HG02623 (cell line): ENCODE results near the gene PLK1.
"Not testable (repeated sequence)": the region's sequence is repeated elsewhere in the genome, so short reads cannot be mapped to it uniquely, and the experiment has no call there.

ENCODE experiments used
- ATAC-seq: cut with Tn5 transposase; IDR thresholded peaks from one replicate; pipeline ENCODE4 v1.9.1; 2021; ENCODE audit warnings: moderate library complexity; ENCODE audit not compliant: unreplicated experiment

The PLK1 gene

GRCh38 chr16:23706439-23706838 is 27.8 kb downstream of the PLK1 start:
- ATAC-seq, result no peak

DNA sequence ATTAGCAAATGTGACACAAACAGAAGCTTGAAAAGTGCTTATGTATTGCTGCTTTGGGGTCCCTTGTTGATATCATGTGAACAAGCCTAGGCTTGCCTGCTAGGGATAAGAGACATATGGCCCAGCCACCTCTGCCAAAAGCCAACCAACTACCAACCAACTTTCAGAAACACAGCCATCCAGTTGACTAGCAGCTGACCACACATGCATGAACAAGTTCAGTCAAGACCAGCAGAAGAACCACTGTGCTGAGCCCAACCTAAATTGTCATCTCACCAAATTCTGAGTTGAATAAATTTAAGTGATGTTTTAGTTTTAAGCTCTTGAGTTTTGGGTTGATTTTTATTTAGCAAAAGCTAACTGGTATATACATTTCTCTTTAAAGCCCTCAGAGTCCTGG is 30.8 kb downstream of the PLK1 start:
- no peak for ATAC-seq

- ATAC-seq, result no peak
Measured at GRCh38 chr16:23710008-23710407, 31.3 kb downstream of the PLK1 start.

DNA sequence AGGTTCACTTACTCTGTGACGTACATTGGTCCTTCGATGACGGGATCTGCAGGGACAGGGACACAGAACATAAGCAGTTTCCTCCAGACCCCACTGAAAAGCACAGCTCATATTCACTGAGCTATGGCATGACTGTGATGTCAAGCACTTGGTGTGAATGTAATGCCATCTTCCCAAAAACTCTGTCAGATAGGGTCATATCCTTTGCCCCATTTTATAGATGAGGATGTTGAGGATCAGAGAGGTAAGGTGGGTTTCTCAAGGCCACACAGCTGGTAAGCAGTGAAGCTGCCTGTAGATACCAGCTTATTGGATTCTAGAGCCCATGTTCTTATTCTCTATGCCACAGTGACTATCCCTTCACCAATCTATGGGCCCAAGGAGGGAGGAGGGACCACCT is 31.8 kb downstream of the PLK1 start:
- ATAC-seq, result no peak

DNA sequence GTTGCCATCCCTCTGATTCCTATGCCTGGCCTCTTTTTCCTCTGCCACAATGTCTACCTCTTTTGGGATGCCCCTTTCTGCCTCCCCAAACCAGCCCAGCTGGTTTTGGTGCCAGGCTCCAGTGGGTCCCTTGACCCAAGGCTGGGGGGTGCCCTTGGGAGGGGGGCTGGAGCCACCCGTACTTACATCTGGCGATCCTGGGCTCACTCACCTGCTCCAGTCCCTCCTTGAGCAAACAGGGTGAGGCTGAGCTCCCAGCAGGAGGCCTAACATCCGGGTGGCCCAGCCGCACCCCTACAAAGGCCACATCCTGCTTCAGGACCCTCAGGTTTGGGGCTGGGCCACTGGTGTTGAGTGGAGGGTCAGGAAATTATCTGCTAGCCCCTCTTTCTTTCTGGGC is 33.1 kb downstream of the PLK1 start:
- no peak for ATAC-seq

DNA sequence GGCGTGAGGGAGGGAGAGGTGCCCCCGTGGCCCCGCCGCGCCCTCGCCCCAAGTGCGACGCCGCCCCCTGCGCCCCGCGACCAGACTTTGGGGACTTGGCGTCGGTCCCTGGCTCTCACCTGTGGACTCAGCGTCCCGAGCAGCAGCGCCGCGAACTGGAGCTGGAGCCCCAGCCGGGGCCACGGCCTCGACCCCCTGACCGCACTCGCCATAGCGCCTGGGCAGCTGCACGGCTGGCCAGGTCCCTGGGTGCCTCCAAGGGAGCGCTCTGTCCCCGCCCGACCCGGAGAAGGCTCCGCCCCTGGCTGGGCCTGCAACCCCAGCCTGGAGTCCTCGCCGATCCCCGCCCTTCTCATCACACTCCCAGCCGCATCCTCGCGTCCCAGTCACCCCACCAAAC is 34.3 kb downstream of the PLK1 start, which contains the start of gene ERN2:
ERN2 (minus strand) TSS at position 247 of the 400 bp plus-strand sequence; CDS start at position 212, 35 bp downstream.
- no peak for ATAC-seq

- no peak for ATAC-seq
Measured at GRCh38 chr16:23716484-23716883, 37.8 kb downstream of the PLK1 start.

DNA sequence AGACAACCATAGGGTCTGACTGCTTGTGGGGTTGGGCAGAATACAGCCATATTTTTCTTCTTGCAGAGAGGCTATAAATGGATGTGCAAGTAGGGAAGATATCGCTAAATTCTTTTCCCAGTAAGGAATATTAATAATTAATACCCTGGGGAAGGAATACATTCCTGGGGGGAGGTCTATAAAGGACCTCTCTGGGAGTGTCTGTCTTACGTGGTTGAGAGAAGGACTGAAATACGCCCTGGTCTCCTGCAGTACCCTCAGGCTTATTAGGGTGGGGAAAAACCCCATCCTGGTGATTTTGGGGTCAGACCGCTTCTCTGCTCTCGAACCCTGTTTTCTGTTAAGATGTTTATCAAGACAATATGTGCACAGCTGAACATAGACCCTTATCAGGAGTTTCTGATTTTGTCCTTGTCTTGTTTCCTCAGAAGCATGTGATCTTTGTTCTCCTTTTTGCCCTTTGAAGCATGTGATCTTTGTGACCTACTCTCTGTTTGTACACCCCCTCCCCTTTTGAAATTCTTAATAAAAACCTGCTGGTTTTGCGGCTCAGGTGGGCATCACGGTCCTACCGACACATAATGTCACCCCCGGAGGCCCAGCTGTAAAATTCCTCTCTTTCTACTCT is 44.0 kb downstream of the PLK1 start:
- not testable (repeated sequence) for ATAC-seq

- no peak for ATAC-seq
Measured at GRCh38 chr16:23724096-23724784, 45.6 kb downstream of the PLK1 start.

- ATAC-seq, result no peak
Measured at GRCh38 chr16:23724785-23725131, 46.1 kb downstream of the PLK1 start.

DNA sequence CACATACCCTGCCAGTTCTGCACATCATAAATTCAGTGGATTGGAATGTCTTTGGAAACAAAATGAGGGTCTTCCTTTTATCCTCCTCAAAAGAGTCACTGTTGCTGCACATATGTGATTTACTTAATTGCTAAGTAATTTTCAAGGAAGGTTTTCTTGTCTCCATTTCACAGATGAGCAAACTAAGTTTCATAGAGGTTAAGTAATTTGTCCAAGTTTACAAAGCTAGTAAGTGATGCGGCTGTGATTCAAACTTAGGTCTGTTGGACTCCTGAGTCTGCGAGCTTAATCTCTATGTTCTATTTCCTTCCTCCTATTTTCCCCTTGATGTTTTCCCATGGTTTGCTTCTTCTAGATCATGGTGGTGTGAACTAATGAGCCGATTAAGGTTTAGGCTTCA is 48.0 kb downstream of the PLK1 start:
- ATAC-seq, result no peak

GRCh38 chr16:23728112-23728477 is 49.4 kb downstream of the PLK1 start:
- no peak for ATAC-seq

DNA sequence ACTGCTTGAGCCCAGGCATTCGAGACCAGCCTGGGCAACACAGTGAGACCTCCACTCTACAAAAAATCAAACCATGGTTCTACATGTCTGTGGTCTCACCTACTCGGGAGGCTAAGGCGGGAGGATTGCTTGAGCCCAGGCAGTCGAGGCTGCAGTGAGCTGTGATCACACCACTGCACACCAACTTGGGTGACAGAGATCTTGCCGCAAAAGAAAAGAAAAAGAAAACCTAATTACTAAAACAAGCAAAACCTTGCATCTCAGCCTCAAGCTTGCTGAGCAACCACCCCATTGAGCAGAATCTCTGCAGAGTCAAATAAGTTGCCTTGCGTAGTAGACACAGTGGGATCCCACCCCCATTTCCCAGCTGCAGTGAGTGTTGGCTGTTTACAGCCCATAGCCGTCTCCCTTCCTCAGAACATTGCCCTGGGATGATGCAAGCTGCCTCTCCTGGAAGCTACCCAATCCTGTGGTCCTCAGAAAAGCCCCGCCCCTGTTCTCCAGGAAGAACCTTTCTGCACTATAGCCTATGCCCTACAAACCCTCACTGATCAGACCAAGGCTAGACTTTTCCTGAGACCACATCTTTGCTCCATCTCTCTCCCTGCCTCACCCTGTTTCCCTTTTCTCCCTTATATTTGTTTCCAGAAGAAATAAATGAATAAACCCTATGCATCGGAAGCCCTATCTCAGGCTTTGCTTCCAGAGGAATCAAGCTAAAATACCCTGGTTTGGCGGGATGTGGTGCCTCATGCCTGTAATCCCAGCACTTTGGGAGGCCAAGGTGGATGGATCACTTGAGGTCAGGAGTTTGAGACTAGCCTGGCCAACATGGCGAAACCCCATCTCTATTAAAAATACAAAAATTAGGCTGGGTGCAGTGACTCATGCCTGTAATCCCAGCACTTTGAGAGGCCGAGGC is 51.1 kb downstream of the PLK1 start:
- ATAC-seq, result no peak

- ATAC-seq, result no peak
Measured at GRCh38 chr16:23734176-23734893, 55.6 kb downstream of the PLK1 start.

DNA sequence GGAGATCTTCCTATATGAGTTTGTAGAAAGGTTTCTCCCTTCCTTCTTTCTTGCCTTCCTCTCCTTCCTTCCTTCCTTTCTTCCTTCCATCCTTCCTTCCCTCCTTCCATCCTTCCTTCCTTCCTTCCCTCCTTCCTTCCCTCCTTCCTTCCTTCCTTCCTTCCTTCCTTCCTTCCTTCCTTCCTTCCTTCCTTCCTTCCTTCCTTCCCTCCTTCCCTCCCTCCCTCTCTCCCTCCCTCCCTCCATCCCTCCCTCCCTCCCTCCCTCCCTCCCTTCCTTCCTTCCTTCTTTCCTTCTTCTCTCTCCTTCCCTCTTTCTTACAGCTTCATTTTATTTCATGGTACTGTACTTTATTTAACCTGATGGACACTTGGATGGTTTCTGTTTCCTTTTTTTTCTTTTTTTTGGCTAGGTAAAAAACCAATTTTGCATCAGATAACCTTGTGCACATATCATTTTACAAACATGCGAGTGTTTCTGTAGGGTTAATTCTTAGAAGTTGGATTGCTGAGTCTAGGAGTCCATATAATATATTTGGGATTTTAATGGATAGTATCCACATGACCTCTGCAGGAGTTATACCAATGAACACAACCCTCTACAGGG is 58.8 kb downstream of the PLK1 start:
- not testable (repeated sequence) for ATAC-seq

DNA sequence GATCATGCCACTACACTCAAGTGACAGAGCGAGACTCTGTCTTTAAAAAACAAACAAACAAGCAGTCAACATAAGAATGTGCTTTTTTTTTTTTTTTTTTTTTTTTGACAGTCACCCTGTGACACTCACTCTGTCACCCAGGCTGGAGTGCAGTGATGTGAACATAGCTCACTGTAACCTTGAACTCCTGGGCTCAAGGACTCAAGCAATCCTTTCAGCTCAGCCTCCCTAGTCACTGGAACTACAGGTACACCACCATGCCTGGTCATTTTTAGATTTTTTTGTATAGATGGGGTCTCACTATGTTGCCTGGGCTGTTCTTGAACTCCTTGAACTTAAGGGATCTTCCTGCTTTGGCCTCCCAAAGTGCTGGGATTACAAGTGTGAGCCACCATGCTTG is 60.8 kb downstream of the PLK1 start:
- no peak for ATAC-seq
